Amygdala (tissue), 56 donors: Measurements from ENCODE around the gene CACNA1B.

Experiments used
- DNase-seq, 56 donors: peaks; one replicate each; lab custom pipeline; 2025; lab: John Stamatoyannopoulos, UW

CACNA1B gene

GRCh38 chr9:138064547-138064946 lies 187.0 kb downstream of the CACNA1B start:
- no peak for DNase-seq

- DNase-seq = no peak
These were observed 187.7 kb downstream of the CACNA1B start for GRCh38 chr9:138065287-138065686.

GRCh38 chr9:138066049-138066448 lies 188.5 kb downstream of the CACNA1B start:
- no peak for DNase-seq

- no peak for DNase-seq
These were observed 190.2 kb downstream of the CACNA1B start for GRCh38 chr9:138067613-138068367.

GRCh38 chr9:138068601-138069035 lies 191.0 kb downstream of the CACNA1B start:
- DNase-seq = no peak

- DNase-seq = no peak
These were observed 192.3 kb downstream of the CACNA1B start for GRCh38 chr9:138069731-138070456.

DNA sequence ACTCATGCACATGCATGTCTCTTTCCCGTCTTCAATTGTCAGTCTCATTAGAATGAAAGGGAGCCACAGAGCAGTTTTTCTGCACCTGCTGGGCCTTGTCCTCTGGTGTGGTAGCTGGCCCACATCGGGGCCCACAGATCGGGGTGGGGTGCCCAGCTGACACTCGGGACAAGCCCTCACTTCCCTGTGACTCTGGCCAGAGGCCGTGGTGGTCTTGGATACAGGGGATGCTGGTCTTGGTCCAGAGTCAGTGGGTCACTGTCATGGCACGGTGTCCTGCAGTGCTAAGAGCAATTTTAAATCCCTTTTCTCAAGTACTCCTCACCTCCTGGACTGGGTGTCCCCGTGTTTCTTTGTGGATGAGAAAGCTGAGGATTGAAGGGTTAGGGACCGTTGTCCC lies 193.2 kb downstream of the CACNA1B start:
- no peak for DNase-seq

- DNase-seq = no peak
These were observed 193.7 kb downstream of the CACNA1B start for GRCh38 chr9:138071292-138071691.

- DNase-seq = no peak
These were observed 194.1 kb downstream of the CACNA1B start for GRCh38 chr9:138071731-138072130.

- no peak for DNase-seq
These were observed 194.7 kb downstream of the CACNA1B start for GRCh38 chr9:138072161-138072842.

DNA sequence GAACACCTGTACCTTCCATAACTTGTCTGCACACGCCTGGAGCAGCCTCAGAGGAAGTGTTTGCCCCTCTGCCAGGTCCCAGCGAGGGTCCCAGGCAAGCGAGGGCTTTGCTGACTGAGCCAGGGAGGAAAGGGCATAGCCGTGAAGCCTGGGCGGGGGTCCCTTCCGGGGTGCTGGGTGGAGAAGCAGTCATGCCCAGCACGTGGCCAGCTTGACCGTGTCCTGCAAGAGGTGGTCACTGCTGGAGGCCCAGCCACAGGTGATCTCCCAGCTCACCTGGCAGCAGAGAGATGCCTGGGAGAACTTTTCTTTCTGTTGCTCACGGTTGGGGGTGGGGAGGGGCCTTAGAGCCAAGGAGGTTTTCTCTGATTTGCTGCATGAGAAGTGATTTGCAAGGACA lies 195.3 kb downstream of the CACNA1B start:
- DNase-seq = no peak

GRCh38 chr9:138073408-138073807 lies 195.8 kb downstream of the CACNA1B start:
- DNase-seq = no peak

DNA sequence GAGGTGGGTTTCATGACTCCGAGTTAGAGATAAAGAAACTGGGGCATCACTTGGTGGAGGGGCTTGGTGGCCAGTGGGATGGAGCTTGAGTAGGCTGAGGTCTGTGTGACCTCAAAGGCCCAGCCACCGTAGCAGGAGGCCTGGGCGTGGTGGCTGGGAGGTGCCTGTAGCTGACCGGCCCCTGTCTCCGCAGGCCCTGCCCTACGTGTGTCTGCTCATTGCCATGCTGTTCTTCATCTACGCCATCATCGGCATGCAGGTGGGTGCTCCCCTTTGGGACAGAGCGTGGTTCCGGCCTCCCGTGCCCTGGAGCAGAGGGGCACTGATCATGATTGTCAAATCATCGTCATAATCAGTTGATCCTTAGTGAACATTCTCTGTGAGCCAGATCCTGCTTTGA lies 196.2 kb downstream of the CACNA1B start:
- DNase-seq = no peak

GRCh38 chr9:138074516-138074915 lies 196.9 kb downstream of the CACNA1B start:
- no peak for DNase-seq

DNA sequence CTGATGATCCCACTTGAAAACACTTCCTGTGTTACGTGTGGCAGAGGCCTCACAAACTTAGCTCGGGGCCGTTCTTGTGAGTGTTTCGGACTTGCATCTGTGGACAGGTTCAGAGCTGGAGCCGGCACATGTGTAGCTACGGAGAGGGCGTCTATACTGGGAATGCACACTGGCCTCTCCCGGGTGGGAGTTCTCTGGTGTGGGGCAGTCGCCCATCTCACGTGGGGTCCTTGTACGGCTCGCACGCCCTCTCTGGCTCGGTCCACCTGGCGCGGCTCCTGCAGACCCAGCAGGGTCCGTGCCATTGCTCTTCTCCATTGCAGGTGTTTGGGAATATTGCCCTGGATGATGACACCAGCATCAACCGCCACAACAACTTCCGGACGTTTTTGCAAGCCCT lies 197.9 kb downstream of the CACNA1B start:
- no peak for DNase-seq

GRCh38 chr9:138075961-138076649 lies 198.5 kb downstream of the CACNA1B start:
- no peak for DNase-seq

DNA sequence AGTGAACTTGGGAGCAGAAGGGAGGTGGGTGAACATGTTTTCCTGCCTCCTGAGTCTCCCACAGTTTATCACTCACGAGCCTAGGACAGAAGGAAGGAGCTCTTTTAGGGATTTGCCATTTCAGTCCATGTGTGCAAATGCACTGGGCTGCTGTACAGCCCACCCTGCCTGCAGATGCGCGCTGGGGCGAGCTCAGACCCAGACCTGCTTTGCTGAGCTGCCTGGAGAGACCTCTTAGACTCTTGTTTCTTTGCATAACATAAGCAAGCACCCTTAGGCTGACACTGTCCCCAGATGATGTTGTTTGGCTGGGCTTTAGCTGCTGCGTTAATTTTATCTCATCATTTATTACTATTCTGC lies 199.0 kb downstream of the CACNA1B start:
- DNase-seq = no peak

DNA sequence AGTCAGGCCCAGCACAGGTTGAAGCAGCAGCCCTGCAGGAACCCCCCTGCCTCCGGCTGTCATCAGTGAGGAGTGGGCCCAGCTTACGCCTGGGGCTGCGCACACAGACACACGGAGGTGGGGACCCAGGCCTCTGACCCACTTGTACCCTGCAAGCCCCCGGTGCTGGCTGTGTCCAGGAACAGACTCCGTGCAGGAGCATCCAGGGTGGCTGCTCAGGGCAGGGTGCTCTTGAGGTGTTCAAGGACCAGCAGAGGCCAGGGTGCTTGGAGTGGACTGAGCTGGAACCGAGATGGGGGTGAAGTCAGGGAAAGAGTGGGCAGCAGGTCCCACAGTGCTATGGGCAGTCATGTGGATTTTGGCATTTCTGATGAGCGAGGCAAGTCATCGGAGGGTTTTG lies 199.5 kb downstream of the CACNA1B start:
- DNase-seq = no peak

GRCh38 chr9:138077898-138078540 lies 200.4 kb downstream of the CACNA1B start:
- DNase-seq = no peak

- DNase-seq = no peak
These were observed 201.3 kb downstream of the CACNA1B start for GRCh38 chr9:138078846-138079245.
